Testis (tissue), 3 donors: ENCODE results near the gene COL13A1. TPM values are rescaled to one million over a fixed set of nuclear protein-coding genes. Genes with fewer than 3 reads are reported as not detected.

Experiments used
- DNase-seq: peaks from one replicate; pipeline ENCODE4 v3.0.0-alpha.2; 2019
- H3K27ac ChIP-seq, 2 donors: fragments of 200-600 bp; sonication (generic); one replicate each; pipeline ENCODE4 v1.5.1; 2019
- H3K27me3 ChIP-seq: fragments of 200-600 bp; sonication (generic); one replicate; pipeline ENCODE4 v1.5.1; 2019
- H3K36me3 ChIP-seq: fragments of 200-600 bp; sonication (generic); one replicate; pipeline ENCODE4 v1.5.1; 2017; ENCODE audit warnings: low read depth; ENCODE audit errors: missing control alignments
- H3K4me1 ChIP-seq: fragments of 200-600 bp; sonication (generic); one replicate; pipeline ENCODE4 v1.5.1; 2019
- H3K4me3 ChIP-seq, 2 donors: fragments of 200-600 bp; sonication (generic); one replicate each; pipeline ENCODE4 v1.5.1; 2017 to 2019
- H3K9me3 ChIP-seq: fragments of 200-600 bp; sonication (generic); one replicate; pipeline ENCODE4 v1.5.1; 2017
- POLR2A ChIP-seq: fragments of 450-650 bp; IDR thresholded peaks from one replicate; pipeline ENCODE4 v1.6.1; 2017; ENCODE audit warnings: antibody characterized with exemption, mild to moderate bottlenecking, moderate library complexity
- WGBS, 2 donors: methylation state at CpG; one replicate each; pipeline ENCODE4 v1.1.5; 2018; 5-methylcytosine and 5-hydroxymethylcytosine counted together
- intact Hi-C: fragments of 100-400 bp; cut with DNase I; formaldehyde crosslinking; loops from one replicate; pipeline ENCODE4 v1.15.1; 2023; ENCODE audit warnings: low total_unique reads
- polyA plus RNA-seq: library from polyadenylated mRNA; stranded (reverse); fragments of 350-450 nt; fragmentation: Illumina TruSeq; extraction: RNeasy Lipid Tissue Mini Kit (QIAGEN cat#74804); gene quantifications from one replicate; pipeline ENCODE4 v1.2.3, GENCODE V29; 2014; ENCODE audit warnings: low read depth, low replicate concordance; ENCODE audit not compliant: insufficient read depth
- total RNA-seq, 2 donors: library from RNA; depleted of rRNA; stranded (reverse); fragments of >200 nt; gene quantifications; one replicate each; pipeline ENCODE4 v1.2.3, GENCODE V29; 2016
- TF ChIP-seq, protein P1 (sequence below), 3 experiments: fragments of 450-650 bp in 2 of 3; fragments of 200-600 bp in 1 of 3; sonication (generic) in 1 of 3; IDR thresholded peaks; one replicate each; pipeline ENCODE4 v1.5.1; 2016 to 2019; ENCODE audit warnings: antibody characterized with exemption in 3 of 3, mild to moderate bottlenecking in 2 of 3, moderate library complexity in 1 of 3

The COL13A1 gene
- total and polyA plus RNA-seq, 3 donors from 2014 or later, result 0.94 to 2.5 (median 1.5) TPM

DNA sequence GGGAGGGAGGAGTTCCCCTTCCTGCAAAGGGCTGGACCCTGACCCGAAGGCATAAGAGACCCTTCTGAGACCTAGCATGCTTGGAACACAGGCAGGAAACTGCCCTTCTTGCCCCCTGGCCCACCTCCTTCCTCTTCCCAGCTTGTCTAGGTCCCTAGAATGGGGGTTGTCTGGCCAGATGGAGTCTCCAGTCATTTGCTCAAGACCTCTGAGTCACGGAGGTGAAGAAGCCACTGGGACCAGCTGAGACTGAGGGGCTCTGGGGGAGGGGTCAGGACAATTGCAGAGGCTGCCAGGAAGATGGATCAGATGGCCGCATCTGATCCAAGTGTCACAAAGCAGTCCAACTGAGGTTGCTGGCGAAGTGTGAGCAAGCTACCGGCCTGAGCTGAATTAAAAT is 46.2 kb downstream of the COL13A1 start:
- 70 to 88% methylated on average over 5 of the region's 5 CpGs for WGBS, 2 donors
- Histone ChIP-seq H3K36me3 (no peaks in the 10 kb centered on the region), H3K4me3 (no peak overlapping the region), H3K27me3 (no peaks in the 10 kb centered on the region), H3K9me3 (no peaks in the 10 kb centered on the region), H3K27ac (no peak overlapping the region), H3K4me1 (no peaks in the 10 kb centered on the region)
- TF ChIP-seq, protein P1, sequence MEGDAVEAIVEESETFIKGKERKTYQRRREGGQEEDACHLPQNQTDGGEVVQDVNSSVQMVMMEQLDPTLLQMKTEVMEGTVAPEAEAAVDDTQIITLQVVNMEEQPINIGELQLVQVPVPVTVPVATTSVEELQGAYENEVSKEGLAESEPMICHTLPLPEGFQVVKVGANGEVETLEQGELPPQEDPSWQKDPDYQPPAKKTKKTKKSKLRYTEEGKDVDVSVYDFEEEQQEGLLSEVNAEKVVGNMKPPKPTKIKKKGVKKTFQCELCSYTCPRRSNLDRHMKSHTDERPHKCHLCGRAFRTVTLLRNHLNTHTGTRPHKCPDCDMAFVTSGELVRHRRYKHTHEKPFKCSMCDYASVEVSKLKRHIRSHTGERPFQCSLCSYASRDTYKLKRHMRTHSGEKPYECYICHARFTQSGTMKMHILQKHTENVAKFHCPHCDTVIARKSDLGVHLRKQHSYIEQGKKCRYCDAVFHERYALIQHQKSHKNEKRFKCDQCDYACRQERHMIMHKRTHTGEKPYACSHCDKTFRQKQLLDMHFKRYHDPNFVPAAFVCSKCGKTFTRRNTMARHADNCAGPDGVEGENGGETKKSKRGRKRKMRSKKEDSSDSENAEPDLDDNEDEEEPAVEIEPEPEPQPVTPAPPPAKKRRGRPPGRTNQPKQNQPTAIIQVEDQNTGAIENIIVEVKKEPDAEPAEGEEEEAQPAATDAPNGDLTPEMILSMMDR (IDR thresholded peaks at IDR 0.05), result no peak
- TF ChIP-seq POLR2A, result no peak
- DNase-seq, result no peak
- intact Hi-C loops, result no loop called here

DNA sequence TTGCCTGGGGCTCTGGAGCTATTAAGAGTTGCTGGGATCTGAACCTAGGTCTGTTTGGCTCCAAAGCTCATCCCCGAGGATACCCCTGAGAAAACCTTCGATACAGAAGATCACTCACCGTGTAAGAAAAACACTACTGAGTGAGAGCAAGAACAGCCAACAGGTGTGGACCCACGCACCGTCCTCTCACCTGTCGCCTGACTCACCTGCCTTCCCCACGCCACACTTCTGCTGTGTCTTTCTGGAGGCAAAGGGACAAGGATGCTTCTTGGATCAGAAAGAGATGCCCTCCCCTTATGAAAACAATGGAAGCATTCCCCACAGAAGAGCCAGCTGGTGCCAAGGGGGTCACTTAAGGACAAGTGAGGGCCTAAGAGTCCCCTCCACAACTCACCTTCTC is 46.7 kb downstream of the COL13A1 start:
- intact Hi-C loops, result no loop called here
- no peaks in the 10 kb centered on the region for H3K4me1 ChIP-seq
- 95 to 99% methylated on average over 7 of the region's 7 CpGs for WGBS, 2 donors
- no peak overlapping the region for H3K27ac ChIP-seq
- H3K27me3 ChIP-seq, result no peaks in the 10 kb centered on the region
- no peak for TF ChIP-seq POLR2A
- TF ChIP-seq, protein P1 (IDR thresholded peaks at IDR 0.05), result no peak
- H3K9me3 ChIP-seq, result no peaks in the 10 kb centered on the region
- no peak overlapping the region for H3K4me3 ChIP-seq
- no peaks in the 10 kb centered on the region for H3K36me3 ChIP-seq
- DNase-seq, result no peak

DNA sequence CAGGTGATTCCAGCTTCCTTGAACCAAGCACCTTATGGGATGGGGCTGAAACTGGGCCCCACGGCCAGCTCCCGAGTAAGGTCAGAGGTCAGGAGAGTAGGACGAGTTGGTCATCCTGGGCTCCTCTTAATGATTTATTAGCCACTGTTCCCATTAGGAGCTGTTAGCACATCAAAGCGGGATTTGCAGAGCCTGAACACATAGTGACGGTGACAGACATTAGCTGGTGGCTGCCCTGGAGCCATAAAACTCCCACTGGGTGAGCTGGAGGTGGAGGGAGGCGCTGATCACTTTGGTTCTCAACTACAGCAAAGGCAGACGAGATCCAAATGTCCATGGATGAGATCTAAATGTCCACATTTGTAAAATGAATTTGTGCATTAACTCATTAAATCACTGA is 48.1 kb downstream of the COL13A1 start:
- TF ChIP-seq POLR2A, result no peak
- TF ChIP-seq, protein P1 (IDR thresholded peaks at IDR 0.05), result no peak
- H3K36me3 ChIP-seq, result no peaks in the 10 kb centered on the region
- no peaks in the 10 kb centered on the region for H3K27me3 ChIP-seq
- H3K4me3 ChIP-seq, result no peak overlapping the region
- no peak for DNase-seq
- H3K9me3 ChIP-seq, result no peaks in the 10 kb centered on the region
- no peaks in the 10 kb centered on the region for H3K4me1 ChIP-seq
- WGBS, 2 donors, result 76 to 84% methylated on average over 7 of the region's 7 CpGs
- intact Hi-C loops, result no loop called here
- H3K27ac ChIP-seq, result no peak overlapping the region

DNA sequence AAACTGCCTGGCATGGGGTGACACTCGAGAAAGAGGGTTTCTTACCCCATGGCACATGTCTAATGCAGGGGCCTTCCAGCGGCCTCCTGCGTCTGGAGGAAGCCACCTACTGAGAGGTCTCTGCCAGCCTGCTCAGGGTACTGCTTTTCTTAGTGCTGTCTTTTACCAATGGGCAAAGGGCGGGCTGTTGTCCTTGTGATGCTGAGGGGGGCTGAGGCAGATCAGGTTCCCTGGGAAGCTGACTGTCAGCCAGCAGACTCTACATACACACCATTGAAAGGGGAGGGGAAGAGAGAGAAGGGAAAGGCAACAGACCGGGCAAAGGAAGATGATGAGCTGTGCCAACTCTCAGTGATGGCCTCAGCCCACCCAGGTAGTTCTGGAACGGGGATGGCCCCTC is 48.7 kb downstream of the COL13A1 start:
- Histone ChIP-seq H3K9me3 (no peaks in the 10 kb centered on the region), H3K27ac (no peak overlapping the region), H3K36me3 (no peaks in the 10 kb centered on the region), H3K4me3 (no peak overlapping the region), H3K27me3 (no peaks in the 10 kb centered on the region), H3K4me1 (no peaks in the 10 kb centered on the region)
- WGBS, 2 donors, result 72 to 80% methylated on average over 6 of the region's 6 CpGs
- TF ChIP-seq, protein P1 (IDR thresholded peaks at IDR 0.05), result no peak
- TF ChIP-seq POLR2A, result no peak
- intact Hi-C loops, result no loop called here
- DNase-seq, result no peak

DNA sequence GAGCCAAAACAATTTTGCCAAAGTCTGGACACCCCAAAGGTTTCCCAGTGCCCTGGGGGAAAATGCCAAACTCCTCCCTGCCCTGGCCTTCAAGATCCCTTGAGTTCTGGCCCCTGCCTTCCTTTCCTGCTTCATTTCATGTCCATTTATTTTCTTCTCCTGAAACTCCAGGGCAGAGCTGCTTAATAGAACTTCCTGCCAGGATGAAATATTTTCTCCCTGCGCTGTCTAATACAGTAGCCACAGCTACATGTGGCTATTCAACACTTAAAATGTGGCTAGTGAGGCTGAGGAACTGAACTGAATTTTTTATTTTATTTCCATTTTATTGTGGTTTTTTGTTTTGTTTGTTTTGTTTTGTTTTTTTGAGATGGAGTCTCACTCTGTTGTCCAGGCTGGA is 49.6 kb downstream of the COL13A1 start:
- no peaks in the 10 kb centered on the region for H3K4me1 ChIP-seq
- H3K4me3 ChIP-seq, result no peak overlapping the region
- no peak overlapping the region for H3K27ac ChIP-seq
- H3K27me3 ChIP-seq, result no peaks in the 10 kb centered on the region
- H3K9me3 ChIP-seq, result no peaks in the 10 kb centered on the region
- DNase-seq, result no peak
- WGBS, 2 donors, result 78 to 83% methylated on average over 1 of the region's 1 CpG
- no peaks in the 10 kb centered on the region for H3K36me3 ChIP-seq
- intact Hi-C loops, result no loop called here
- TF ChIP-seq, protein P1 (IDR thresholded peaks at IDR 0.05), result no peak
- TF ChIP-seq POLR2A, result no peak
